GM21447 (cell line): ENCODE results near the gene TJP1.
"Not testable (repeated sequence)": the region's sequence is repeated elsewhere in the genome, so short reads cannot be mapped to it uniquely, and the experiment has no call there.

Experiments
- ATAC-seq: cut with Tn5 transposase; IDR thresholded peaks from one replicate; pipeline ENCODE4 v1.9.1; 2021; ENCODE audit not compliant: unreplicated experiment

The TJP1 gene

DNA sequence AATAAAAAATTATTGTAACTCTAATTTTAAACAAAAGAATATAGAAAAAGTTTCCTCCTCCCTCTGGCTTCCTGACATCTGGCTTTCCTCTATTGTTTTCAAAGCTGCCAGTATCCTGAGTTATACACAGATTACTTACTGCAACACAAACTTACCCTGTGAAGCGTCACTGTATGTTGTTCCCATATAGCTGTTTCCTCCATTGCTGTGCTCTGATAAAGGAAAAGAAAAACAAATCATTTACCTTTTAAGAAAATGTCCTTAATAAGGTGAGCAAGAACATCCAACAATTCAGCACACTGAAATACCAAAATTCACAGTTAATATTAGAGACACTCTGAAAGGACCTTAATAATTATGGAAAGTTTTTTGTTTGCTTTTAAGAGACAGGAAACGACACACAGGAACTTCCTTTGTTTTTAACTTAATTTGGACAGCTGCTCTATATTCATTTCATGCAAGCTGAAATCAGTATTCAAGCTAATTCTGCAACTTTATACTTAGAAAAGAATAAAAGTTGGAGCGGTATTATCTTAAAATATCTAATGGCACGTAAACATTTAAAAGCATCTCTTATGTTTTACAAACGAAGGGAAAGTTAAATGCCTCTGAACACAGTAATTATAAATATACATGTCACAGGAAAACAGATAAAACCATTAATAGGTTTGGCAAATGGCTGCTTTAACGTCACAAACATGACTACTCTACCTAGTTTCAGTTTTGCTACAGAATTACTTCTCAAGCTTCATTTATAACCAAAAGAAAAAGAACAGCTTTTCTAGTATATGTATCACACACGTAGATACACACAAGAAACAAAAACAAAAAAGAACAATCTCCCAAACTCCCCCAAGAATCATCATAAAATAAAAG, 21.5 kb downstream of the TJP1 start:
- ATAC-seq = no peak

GRCh38 chr15:29799859-29800258, 22.4 kb downstream of the TJP1 start:
- no peak for ATAC-seq

DNA sequence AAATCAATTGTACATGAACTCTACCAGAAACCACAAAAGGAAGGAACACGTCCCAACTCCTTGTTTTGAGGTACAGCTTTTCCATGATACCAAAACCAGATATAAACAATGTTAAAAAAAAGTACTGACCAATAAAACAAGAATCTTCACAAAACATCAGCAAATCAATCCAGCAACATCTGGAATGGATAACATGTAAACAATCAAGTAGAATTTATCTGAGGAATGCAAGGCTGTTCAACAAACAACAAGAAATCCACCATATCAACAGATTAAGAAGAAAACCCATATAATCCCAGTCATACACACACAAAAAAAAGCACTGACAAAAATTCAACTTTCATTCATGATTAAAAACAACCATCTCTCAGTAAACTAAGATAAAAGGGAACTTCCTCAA, 26.7 kb downstream of the TJP1 start:
- ATAC-seq = no peak

DNA sequence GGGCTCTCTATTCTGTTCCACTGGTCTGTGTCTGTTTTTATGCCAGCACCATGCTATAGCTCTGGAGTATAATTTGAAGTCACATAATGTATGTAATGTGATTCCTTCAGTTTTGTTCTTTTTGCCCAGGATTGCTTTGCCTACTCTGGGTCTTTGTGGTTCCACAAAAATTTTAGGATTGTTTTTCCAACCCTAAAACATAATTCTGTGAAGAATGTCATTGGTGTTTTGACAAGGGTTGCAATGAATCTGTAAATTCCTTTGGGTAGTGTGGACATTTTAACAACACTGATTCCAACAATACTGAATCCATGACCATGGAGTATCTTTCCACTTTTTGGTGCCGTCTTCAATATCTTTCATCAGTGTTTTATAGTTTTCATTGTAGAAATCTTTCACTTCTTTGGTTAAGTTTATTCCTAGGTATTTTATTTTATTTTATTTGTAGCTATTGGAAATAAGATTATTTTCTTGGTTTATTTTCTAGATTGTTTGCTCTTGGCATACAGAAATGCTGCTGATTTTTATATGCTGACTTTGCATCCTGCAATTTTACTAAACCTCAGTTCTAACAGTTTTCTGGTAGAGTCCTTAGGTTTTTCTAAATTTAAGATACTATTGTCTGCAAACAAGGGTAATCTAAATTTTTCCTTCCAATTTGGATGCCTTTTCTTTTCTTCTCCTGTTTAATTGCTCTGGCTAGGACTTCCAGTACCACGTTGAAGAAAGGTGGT, 29.7 kb downstream of the TJP1 start:
- no peak for ATAC-seq

GRCh38 chr15:29790607-29791006, 31.7 kb downstream of the TJP1 start:
- ATAC-seq = no peak

GRCh38 chr15:29789871-29790270, 32.4 kb downstream of the TJP1 start:
- ATAC-seq = no peak

GRCh38 chr15:29788433-29789034, 33.7 kb downstream of the TJP1 start:
- no peak for ATAC-seq

- ATAC-seq = no peak
Measured at GRCh38 chr15:29787767-29788166, 34.5 kb downstream of the TJP1 start.

GRCh38 chr15:29785642-29786041, 36.6 kb downstream of the TJP1 start:
- ATAC-seq = no peak

GRCh38 chr15:29785136-29785535, 37.1 kb downstream of the TJP1 start:
- ATAC-seq = no peak

- no peak for ATAC-seq
Measured at GRCh38 chr15:29784413-29784812, 37.9 kb downstream of the TJP1 start.

GRCh38 chr15:29782816-29783215, 39.5 kb downstream of the TJP1 start:
- ATAC-seq = not testable (repeated sequence)

DNA sequence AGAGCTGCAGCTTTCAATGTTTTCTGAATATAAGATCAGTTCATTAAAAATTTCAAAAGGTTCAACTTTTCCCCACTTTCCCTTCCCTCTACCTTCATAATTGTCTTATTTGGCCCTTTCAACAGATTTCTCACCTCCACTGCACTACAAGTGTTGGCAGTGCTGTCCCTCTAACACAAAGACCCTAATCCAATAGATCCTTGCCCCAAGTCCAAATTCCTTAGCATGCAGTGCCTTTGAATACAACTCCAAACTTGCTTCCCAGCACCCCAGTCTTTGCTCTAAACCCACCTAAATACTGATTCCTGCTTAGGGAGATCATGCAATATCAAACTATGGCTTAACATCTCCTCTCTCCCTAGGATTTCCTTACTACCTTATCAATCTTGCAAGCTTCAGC, 43.9 kb downstream of the TJP1 start:
- no peak for ATAC-seq

DNA sequence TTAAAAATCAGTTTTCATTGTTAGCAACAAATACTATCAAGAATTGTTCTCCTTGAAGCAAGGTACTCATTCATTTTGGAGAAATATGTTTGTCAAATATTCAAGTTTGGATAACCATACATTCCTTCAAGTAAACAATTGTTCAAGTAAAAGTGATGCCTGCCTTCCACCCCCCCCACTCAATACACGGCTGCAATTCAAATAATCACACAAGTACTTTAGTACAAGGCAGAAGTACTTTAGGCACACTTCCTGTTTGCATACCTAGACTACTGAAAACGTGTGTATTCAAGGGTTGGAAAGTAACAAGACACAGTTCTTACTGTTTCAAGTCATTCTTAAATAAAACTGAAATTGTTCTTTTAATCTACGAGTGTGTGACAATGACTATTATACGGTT, 45.4 kb downstream of the TJP1 start:
- ATAC-seq = no peak

GRCh38 chr15:29774900-29775299, 47.4 kb downstream of the TJP1 start:
- no peak for ATAC-seq

- ATAC-seq = no peak
Measured at GRCh38 chr15:29773816-29774215, 48.5 kb downstream of the TJP1 start.

- ATAC-seq = no peak
Measured at GRCh38 chr15:29773000-29773399, 49.3 kb downstream of the TJP1 start.

GRCh38 chr15:29770796-29771195, 51.5 kb downstream of the TJP1 start:
- no peak for ATAC-seq

GRCh38 chr15:29765898-29766527, 56.3 kb downstream of the TJP1 start:
- no peak for ATAC-seq

- no peak for ATAC-seq
Measured at GRCh38 chr15:29765234-29765841, 56.9 kb downstream of the TJP1 start.

- ATAC-seq = no peak
Measured at GRCh38 chr15:29759596-29759995, 62.7 kb downstream of the TJP1 start.
